OCI-M1 (cell line): Measurements from ENCODE around the gene ARFGAP1.

Experiments
- DNase-seq: peaks from one replicate; lab custom pipeline; 2025; lab: John Stamatoyannopoulos, UW

Gene ARFGAP1

GRCh38 chr20:63241272-63241671, 31.3 kb upstream of the ARFGAP1 start:
- DNase-seq, result no peak

GRCh38 chr20:63242736-63243135, 29.9 kb upstream of the ARFGAP1 start:
- DNase-seq, result no peak

- no peak for DNase-seq
Measured at GRCh38 chr20:63243604-63244247, 28.9 kb upstream of the ARFGAP1 start.

GRCh38 chr20:63244468-63244867, 28.1 kb upstream of the ARFGAP1 start:
- DNase-seq, result no peak

GRCh38 chr20:63246490-63247288, 25.9 kb upstream of the ARFGAP1 start:
- no peak for DNase-seq

GRCh38 chr20:63247671-63248228, 24.9 kb upstream of the ARFGAP1 start:
- no peak for DNase-seq

GRCh38 chr20:63248835-63249591, 23.6 kb upstream of the ARFGAP1 start:
- no peak for DNase-seq

GRCh38 chr20:63249891-63250290, 22.7 kb upstream of the ARFGAP1 start:
- no peak for DNase-seq

GRCh38 chr20:63251350-63251749, 21.3 kb upstream of the ARFGAP1 start:
- DNase-seq, result peak; percentile 51

GRCh38 chr20:63252284-63252711, 20.3 kb upstream of the ARFGAP1 start:
- no peak for DNase-seq

- no peak for DNase-seq
Measured at GRCh38 chr20:63253065-63253437, 19.6 kb upstream of the ARFGAP1 start.

- no peak for DNase-seq
Measured at GRCh38 chr20:63253438-63254231, 19.0 kb upstream of the ARFGAP1 start.

- DNase-seq, result no peak
Measured at GRCh38 chr20:63254232-63254605, 18.4 kb upstream of the ARFGAP1 start, which contains the start of gene NKAIN4. TSS of gene NKAIN4 (minus strand) at chr20:63254463. CDS start at chr20:63254450, 13 bp downstream.

- no peak for DNase-seq
Measured at GRCh38 chr20:63254606-63255384, 17.8 kb upstream of the ARFGAP1 start.

- no peak for DNase-seq
Measured at GRCh38 chr20:63255931-63256704, 16.5 kb upstream of the ARFGAP1 start.

GRCh38 chr20:63256954-63257353, 15.7 kb upstream of the ARFGAP1 start:
- DNase-seq, result no peak

GRCh38 chr20:63257629-63258028, 15.0 kb upstream of the ARFGAP1 start:
- DNase-seq, result no peak

GRCh38 chr20:63258781-63259180, 13.8 kb upstream of the ARFGAP1 start:
- DNase-seq, result no peak

- no peak for DNase-seq
Measured at GRCh38 chr20:63259734-63260460, 12.7 kb upstream of the ARFGAP1 start.
